DOHH2 (cell line): ENCODE measurements around the gene CHERP.

Source experiments
- EZH2phosphoT487 ChIP-seq: fragments of 200-600 bp; sonication (generic); IDR thresholded peaks from 2 replicates; pipeline ENCODE4 v1.6.1; 2017; ENCODE audit warnings: borderline replicate concordance, mild to moderate bottlenecking, antibody characterized with exemption, low read length, moderate library complexity, mixed read lengths
- TF ChIP-seq, protein P1 (sequence below): fragments of 200-600 bp; sonication (generic); IDR thresholded peaks from one replicate; pipeline ENCODE4 v1.5.1; 2014; ENCODE audit warnings: antibody characterized with exemption, mild to moderate bottlenecking, low read depth, low read length; ENCODE audit not compliant: poor library complexity, severe bottlenecking

DNA sequence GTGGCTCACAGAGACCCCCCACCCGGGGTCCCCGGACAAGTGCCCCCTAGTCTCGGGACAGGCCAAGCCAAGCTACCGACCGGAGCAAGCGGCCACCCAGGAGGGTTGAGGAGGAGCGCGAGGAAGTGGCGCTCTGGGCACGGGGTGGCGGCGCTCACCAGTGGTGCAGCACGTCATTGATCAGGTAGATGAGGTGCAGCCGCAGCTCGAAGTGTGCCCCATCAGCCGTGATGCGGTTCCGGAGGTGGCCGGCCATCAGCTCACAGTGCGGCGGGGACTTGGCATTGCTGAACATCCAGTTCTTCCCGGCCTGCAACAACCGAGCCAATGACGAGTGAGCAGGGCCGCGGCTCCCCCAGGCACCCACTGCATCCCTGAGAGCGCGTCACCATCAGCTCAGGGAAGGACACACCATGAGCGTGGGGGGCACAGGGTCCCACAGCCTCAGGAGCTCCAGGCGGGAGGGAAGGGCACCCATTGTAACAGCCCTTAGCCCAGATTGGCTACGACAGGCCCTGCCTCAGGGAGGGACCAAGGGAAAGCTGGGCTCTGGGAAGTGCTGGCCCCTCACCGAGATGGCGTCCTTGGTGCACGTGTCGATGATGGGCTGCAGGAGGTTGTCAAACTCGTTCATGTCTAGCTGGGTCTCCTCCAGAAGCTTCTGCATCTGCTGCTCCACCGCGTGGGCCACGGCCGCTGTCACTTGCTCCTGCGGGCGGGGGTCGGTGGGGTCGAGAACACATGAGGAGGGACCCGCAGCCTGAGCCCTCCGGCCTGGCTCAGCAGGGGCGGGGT is 9.6 kb downstream of the CHERP start:
- TF ChIP-seq, protein P1, sequence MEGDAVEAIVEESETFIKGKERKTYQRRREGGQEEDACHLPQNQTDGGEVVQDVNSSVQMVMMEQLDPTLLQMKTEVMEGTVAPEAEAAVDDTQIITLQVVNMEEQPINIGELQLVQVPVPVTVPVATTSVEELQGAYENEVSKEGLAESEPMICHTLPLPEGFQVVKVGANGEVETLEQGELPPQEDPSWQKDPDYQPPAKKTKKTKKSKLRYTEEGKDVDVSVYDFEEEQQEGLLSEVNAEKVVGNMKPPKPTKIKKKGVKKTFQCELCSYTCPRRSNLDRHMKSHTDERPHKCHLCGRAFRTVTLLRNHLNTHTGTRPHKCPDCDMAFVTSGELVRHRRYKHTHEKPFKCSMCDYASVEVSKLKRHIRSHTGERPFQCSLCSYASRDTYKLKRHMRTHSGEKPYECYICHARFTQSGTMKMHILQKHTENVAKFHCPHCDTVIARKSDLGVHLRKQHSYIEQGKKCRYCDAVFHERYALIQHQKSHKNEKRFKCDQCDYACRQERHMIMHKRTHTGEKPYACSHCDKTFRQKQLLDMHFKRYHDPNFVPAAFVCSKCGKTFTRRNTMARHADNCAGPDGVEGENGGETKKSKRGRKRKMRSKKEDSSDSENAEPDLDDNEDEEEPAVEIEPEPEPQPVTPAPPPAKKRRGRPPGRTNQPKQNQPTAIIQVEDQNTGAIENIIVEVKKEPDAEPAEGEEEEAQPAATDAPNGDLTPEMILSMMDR, result no peak
- no peak for TF ChIP-seq EZH2phosphoT487
